Measurements from ENCODE around the gene DPP10. TPM values are rescaled to one million over a fixed set of nuclear protein-coding genes. Genes with fewer than 3 reads are reported as not detected.

The DPP10 gene
- total RNA-seq, 1 donor = not detected

DNA sequence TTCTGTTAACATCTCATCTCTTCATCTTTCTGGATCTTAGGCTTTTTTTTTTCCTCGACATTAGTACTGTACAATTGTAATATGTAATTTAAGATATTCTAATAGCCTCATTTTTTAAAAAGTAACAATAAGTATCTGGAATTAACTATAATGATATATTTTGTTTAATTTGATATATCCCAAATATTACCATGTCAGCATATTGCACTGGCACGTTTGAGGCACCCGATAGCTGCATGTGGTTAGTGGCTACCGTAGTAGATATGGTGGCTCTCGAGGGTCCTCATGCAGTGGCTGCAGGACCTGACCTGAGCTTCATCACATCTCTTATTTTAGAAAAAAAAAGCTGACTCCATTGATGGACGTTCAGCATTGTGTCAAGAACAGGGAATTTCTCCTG lies 371.9 kb downstream of the DPP10 start:
- no peak for DNase-seq (ENCODE audit: low read depth)
- TF ChIP-seq, protein P1, sequence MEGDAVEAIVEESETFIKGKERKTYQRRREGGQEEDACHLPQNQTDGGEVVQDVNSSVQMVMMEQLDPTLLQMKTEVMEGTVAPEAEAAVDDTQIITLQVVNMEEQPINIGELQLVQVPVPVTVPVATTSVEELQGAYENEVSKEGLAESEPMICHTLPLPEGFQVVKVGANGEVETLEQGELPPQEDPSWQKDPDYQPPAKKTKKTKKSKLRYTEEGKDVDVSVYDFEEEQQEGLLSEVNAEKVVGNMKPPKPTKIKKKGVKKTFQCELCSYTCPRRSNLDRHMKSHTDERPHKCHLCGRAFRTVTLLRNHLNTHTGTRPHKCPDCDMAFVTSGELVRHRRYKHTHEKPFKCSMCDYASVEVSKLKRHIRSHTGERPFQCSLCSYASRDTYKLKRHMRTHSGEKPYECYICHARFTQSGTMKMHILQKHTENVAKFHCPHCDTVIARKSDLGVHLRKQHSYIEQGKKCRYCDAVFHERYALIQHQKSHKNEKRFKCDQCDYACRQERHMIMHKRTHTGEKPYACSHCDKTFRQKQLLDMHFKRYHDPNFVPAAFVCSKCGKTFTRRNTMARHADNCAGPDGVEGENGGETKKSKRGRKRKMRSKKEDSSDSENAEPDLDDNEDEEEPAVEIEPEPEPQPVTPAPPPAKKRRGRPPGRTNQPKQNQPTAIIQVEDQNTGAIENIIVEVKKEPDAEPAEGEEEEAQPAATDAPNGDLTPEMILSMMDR (IDR thresholded peaks at IDR 0.05; ENCODE audit: insufficient read depth, low read length) = no peak
- no peak overlapping the region for H3K4me3 ChIP-seq (ENCODE audit: low read depth, low read length)

DNA sequence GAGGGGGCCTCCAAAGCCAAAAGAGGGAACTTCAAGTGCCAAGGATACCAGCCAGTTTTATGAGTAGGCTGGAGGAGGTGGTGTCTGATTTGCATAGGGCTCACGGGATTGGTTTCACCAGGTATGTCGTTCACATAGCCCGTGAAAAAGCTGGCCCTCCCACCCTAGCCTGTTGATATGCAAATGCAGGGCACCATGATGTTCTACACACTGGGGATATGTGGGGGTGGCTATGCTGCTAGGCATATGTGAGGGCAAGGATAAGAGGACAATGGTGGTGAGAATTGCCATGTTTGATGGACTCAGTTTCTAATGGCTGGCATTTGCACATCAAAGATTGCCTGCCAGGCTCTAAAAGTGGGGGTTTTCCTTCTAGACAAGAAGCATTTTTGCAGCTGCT lies 378.6 kb downstream of the DPP10 start:
- no peak overlapping the region for H3K4me3 ChIP-seq (ENCODE audit: low read depth, low read length)
- DNase-seq (ENCODE audit: low read depth) = no peak
- TF ChIP-seq, protein P1 (IDR thresholded peaks at IDR 0.05; ENCODE audit: insufficient read depth, low read length) = no peak

DNA sequence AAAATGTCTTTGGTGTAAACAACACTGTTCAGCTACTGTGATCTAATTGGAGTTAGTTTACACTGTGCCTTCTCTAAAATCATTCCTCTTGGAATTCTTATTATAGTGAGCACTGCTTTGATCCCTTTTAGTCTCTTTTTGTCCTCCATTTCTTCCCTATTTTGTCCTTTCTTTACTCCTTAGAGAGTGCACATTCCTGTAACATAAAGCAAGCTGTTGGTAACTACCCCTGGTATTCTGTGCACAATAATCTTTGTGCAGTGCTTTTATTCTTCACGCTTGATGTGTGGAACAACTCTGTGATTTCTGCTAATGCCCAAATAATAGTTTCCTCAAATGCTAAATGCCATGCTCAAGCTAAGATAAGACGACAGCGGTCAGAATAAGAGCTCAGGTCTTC lies 401.5 kb downstream of the DPP10 start:
- no peak overlapping the region for H3K4me3 ChIP-seq (ENCODE audit: low read depth, low read length)
- TF ChIP-seq, protein P1 (IDR thresholded peaks at IDR 0.05; ENCODE audit: insufficient read depth, low read length) = no peak
- DNase-seq (ENCODE audit: low read depth) = no peak

DNA sequence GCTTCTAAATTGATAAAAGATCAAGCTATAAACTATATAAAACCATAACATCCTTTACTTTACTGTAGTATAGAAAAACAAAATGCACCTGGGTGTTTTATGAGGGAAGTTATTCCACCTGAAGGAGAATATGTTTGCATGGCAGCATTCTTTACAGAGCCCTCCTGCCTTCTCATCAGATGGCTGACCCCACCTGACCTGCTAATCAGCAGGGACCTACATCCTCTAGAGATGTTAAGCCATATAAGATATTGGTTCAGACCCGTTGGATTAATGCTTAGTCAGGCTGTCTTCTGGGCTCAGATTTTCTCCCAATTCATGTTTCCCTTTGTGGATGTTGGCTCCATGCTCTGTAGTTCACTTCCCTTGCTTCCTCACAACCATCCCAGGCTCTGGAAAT lies 414.8 kb downstream of the DPP10 start:
- no peak for DNase-seq (ENCODE audit: low read depth)
- TF ChIP-seq, protein P1 (IDR thresholded peaks at IDR 0.05; ENCODE audit: insufficient read depth, low read length) = no peak
- H3K4me3 ChIP-seq (ENCODE audit: low read depth, low read length) = no peak overlapping the region

DNA sequence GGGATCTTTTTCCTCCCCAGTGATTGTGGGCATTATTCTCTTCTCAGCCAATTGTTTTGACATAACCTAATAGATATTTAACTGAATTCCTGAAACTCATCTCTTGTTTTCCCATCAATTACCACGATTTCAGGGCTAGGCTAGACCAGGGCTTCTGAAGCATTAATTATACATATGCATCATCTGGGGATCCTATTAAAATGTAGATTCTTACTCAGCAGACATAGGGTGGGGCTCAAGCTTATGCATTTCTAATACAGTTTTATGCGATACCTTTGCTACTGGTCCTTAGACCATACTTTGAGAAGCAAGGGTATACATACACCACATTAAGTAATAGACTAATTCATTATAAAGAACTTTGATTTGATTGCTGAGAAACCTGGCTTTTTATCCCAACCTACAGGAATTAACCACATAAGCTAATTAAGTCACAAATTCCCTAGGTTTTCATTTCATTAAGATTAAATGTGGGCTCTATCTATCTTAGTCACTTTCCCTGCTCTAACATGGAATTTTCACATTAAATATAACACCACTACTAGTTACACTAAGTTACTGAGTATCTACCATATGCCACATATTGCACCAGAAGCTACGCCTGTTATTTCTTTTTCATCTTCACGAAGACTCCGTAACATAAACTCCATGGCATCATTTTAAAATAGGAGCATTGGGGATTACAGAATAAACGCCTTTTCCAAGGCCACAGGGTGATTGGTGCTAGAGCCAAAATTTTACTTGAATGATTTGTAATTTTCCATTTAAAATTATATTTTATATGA lies 417.5 kb downstream of the DPP10 start:
- no peak overlapping the region for H3K4me3 ChIP-seq (ENCODE audit: low read depth, low read length)
- TF ChIP-seq, protein P1 (IDR thresholded peaks at IDR 0.05; ENCODE audit: insufficient read depth, low read length) = no peak
- no peak for DNase-seq (ENCODE audit: low read depth)

DNA sequence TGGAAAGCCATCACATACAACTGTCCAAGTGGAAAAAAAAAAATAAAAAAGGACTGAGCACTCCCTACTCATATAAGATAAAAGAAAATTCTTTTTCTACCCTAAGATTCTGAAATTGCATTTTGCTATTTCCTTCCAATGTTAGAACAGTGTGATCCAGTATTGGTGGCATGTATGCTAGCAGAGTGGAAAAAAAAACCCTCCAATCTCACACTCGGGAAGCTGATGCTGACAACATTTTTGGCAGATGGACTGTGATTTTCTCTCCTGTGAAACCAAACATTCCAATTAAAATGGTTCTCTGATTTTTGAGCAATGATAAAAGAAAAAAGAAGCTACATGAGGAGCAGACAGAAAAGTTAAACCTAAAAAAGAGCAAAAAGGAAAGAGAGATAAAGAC lies 419.8 kb downstream of the DPP10 start:
- H3K4me3 ChIP-seq (ENCODE audit: low read depth, low read length) = no peak overlapping the region
- no peak for DNase-seq (ENCODE audit: low read depth)
- TF ChIP-seq, protein P1 (IDR thresholded peaks at IDR 0.05; ENCODE audit: insufficient read depth, low read length) = no peak

DNA sequence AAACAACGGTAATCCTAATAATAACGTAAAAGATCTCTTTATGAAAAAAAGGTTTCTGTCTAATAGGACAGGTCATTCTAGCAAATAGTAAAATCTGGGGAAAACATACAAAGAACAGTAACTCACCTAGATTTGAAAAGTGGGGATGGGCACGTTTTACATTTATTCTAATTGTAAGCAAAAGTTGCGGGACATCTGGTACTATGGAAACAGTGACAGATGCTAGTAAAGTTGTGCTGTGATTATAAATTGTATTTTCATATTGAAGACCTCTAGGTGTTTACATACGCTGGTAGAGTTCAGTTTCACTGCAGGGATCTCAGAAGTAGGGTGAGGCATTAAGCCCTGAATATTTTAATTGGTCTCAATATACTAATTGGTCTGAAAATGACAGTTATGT lies 422.5 kb downstream of the DPP10 start:
- no peak for DNase-seq (ENCODE audit: low read depth)
- TF ChIP-seq, protein P1 (IDR thresholded peaks at IDR 0.05; ENCODE audit: insufficient read depth, low read length) = no peak
- no peak overlapping the region for H3K4me3 ChIP-seq (ENCODE audit: low read depth, low read length)
